ENCODE measurements around the gene PHACTR2. TPM values are rescaled to one million over a fixed set of nuclear protein-coding genes. Genes with fewer than 3 reads are reported as not detected.
A peak's percentile ranks its signal among the peaks of the same experiment; 100 is the strongest.

PHACTR2 gene
- total and polyA plus RNA-seq, 4 experiments from 2014 or later, result 13.1 to 61.3 (median 45.4) TPM

DNA sequence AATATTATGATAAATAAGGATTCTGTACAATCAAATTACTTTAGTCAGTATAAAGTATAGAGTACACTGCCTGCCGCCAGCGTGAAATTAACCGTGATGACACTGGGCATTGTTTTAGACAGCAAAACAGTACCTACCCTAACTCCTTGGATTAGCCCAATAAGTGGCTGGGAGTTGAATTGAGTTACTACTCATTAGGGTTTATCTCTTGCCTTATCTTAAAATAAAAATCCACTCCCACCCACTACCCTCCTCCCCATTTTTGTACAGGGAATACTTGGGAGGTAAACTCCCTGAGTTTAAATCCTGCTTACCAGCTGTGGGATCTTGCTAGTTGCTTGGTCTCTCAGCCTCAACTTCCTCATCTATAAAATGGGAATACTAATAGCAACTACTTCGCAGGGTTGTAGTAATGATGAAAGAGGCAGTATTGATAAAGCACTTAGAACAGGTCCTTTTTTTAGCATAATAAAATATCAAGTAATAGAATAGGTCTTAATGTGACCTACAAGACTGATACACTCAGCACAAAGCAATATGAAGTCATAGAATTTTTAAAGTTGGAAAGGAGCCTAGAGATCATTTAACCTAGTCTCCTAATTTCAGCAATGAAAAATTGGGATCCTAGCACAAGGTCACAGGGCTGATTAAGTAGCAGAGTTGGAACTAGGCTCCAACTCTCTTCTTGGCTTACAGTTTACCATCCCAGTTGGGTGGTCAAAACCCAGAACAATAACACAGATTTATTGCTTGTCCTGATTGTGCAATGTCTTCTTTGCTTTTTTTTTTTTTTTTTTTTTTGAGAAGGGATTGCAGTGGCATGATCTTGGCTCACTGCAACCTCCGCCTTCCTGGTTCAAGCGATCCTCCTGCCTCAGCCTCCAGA, 23.8 kb downstream of the PHACTR2 start:
- Mint-ChIP-seq H3K27me3 (no peaks in the 10 kb centered on the region), H3K4me1 (peaks cover 25 to 44% (median 35%) of the 10 kb centered on the region in 4 donors), H3K36me3 (peaks cover 8 to 28% of the 10 kb centered on the region in 2 donors), H3K27ac (peak overlapping the region in 1 of 7 donors; percentile 15), H3K9me3 (peaks cover 0 to 2% (median 0%) of the 10 kb centered on the region in 8 donors), H3K4me3 (no peak overlapping the region)
- CTCF ChIA-PET (ENCODE audit: partially characterized antibody), result no interaction called here
- H3K9me3 ChIP-seq (ENCODE audit: control insufficient read depth in 1 of 2, low read length in 2 of 2), result no peaks in the 10 kb centered on the region
- no peak for DNase-seq
- no peaks in the 10 kb centered on the region for H3K36me3 ChIP-seq (ENCODE audit: insufficient read depth, low read length)
- no peaks in the 10 kb centered on the region for H3K27me3 ChIP-seq (ENCODE audit: insufficient read depth, low read length)
- POLR2A ChIA-PET (ENCODE audit: partially characterized antibody), result no interaction called here
- intact Hi-C loops (cut with micrococcal nuclease), result no loop called here
- peaks cover 2% of the 10 kb centered on the region for H3K4me1 ChIP-seq (ENCODE audit: insufficient read depth, low read length)
- no peak overlapping the region for H3K27ac ChIP-seq (ENCODE audit: low read depth, low read length)
- H3K4me3 ChIP-seq (ENCODE audit: low read length in 2 of 2), result no peak overlapping the region

DNA sequence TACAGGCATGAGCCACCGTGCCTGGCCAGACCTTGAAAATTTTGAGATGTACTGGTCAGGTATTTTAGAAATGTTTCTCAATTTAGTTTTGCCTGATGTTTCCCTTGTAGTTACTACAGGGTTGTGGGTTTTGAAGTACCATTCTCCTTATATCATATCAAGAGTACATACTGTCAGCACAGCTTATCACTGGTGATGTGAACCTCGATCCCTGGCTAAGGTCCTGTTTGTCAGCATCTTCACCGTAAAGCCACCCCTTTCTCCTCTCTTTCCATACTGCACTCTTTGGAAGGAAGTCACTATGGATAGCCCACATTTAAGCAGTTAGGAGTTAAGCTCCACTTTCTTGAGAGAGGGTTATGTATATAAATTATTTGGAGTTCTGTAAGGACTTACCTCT, 27.8 kb downstream of the PHACTR2 start:
- Mint-ChIP-seq H3K9me3 (peaks cover 0 to 9% (median 3%) of the 10 kb centered on the region in 8 donors), H3K27me3 (no peaks in the 10 kb centered on the region), H3K36me3 (peaks cover 11 to 27% of the 10 kb centered on the region in 2 donors), H3K4me3 (no peak overlapping the region), H3K4me1 (peaks cover 24 to 43% (median 27%) of the 10 kb centered on the region in 4 donors), H3K27ac (peak overlapping the region in 1 of 7 donors; percentile 60)
- no peaks in the 10 kb centered on the region for H3K9me3 ChIP-seq (ENCODE audit: control insufficient read depth in 1 of 2, low read length in 2 of 2)
- H3K27ac ChIP-seq (ENCODE audit: low read depth, low read length), result no peak overlapping the region
- no peaks in the 10 kb centered on the region for H3K4me1 ChIP-seq (ENCODE audit: insufficient read depth, low read length)
- H3K27me3 ChIP-seq (ENCODE audit: insufficient read depth, low read length), result no peaks in the 10 kb centered on the region
- DNase-seq, result no peak
- POLR2A ChIA-PET (ENCODE audit: partially characterized antibody), result no interaction called here
- H3K36me3 ChIP-seq (ENCODE audit: insufficient read depth, low read length), result no peaks in the 10 kb centered on the region
- CTCF ChIA-PET (ENCODE audit: partially characterized antibody), result no interaction called here
- intact Hi-C loops (cut with micrococcal nuclease), result no loop called here
- no peak overlapping the region for H3K4me3 ChIP-seq (ENCODE audit: low read length in 2 of 2)

DNA sequence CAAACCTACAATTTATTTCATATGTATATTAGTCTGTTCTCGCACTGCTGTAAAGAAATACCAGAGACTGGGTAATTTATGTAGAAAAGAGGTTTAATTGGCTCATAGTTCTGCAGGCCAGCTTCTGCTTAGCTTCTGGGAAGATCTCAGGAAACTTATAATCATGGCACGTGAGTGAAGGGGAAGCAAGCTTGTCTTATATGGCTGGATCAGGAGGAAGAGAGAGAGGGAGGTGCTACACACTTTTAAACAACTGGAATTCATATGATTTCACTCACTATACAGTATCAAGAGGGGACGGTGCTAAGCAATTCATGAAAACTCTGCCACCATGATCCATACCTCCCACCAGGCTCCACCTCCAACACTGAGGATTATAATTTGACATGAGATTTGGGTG, 29.9 kb downstream of the PHACTR2 start:
- Histone ChIP-seq H3K27me3 (ENCODE audit: insufficient read depth, low read length) (no peaks in the 10 kb centered on the region), H3K4me1 (ENCODE audit: insufficient read depth, low read length) (no peaks in the 10 kb centered on the region), H3K36me3 (ENCODE audit: insufficient read depth, low read length) (no peaks in the 10 kb centered on the region), H3K4me3 (ENCODE audit: low read length in 2 of 2) (no peak overlapping the region), H3K9me3 (ENCODE audit: control insufficient read depth in 1 of 2, low read length in 2 of 2) (no peaks in the 10 kb centered on the region), H3K27ac (ENCODE audit: low read depth, low read length) (no peak overlapping the region)
- Mint-ChIP-seq H3K36me3 (peaks cover 11 to 27% of the 10 kb centered on the region in 2 donors), H3K27ac (peak overlapping the region in 2 of 7 donors; percentile 7 to 54), H3K9me3 (peaks cover 0 to 9% (median 3%) of the 10 kb centered on the region in 8 donors), H3K27me3 (no peaks in the 10 kb centered on the region), H3K4me3 (no peak overlapping the region), H3K4me1 (peaks cover 22 to 43% (median 24%) of the 10 kb centered on the region in 4 donors)
- ChIA-PET CTCF (ENCODE audit: partially characterized antibody) (interaction anchor here (0.9 to 1.4 kb wide), 2 partner anchors 15 to 195 kb away, joined by 3 read pairs; no protein-coding TSS in a partner anchor), POLR2A (ENCODE audit: partially characterized antibody) (no interaction called here)
- no peak for DNase-seq
- intact Hi-C loops (cut with micrococcal nuclease), result no loop called here

DNA sequence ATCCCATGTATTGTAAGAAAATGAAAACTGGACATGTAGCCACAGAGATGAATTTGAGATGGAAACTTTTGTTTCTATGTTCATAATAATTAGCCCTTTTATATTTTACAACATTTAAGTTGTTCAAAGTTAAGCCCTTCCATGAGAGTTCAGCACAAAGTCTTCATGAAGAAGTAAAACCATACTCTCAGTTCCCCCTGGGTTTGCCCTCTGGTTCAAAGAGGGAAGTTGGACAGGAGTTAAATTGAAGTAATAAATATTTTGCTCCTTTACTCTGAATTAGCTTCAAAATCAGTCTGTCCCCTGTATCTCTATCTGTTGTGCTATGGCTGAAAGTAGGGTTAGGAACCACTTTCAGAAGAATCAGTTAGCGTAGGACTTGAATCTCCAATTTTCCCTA, 31.1 kb downstream of the PHACTR2 start:
- H3K9me3 ChIP-seq (ENCODE audit: control insufficient read depth in 1 of 2, low read length in 2 of 2), result no peaks in the 10 kb centered on the region
- H3K27ac Mint-ChIP-seq, result peak overlapping the region in 1 of 7 donors; percentile 27
- H3K36me3 ChIP-seq (ENCODE audit: insufficient read depth, low read length), result no peaks in the 10 kb centered on the region
- no peak overlapping the region for H3K4me3 ChIP-seq (ENCODE audit: low read length in 2 of 2)
- H3K27me3 ChIP-seq (ENCODE audit: insufficient read depth, low read length), result no peaks in the 10 kb centered on the region
- DNase-seq, result no peak
- H3K4me1 ChIP-seq (ENCODE audit: insufficient read depth, low read length), result no peaks in the 10 kb centered on the region
- H3K4me1 Mint-ChIP-seq, result peaks cover 17 to 38% (median 21%) of the 10 kb centered on the region in 4 donors
- peaks cover 18 to 35% of the 10 kb centered on the region in 2 donors for H3K36me3 Mint-ChIP-seq
- peaks cover 0 to 9% (median 3%) of the 10 kb centered on the region in 8 donors for H3K9me3 Mint-ChIP-seq
- ChIA-PET CTCF (ENCODE audit: partially characterized antibody) (interaction anchor here (1.4 kb wide), 1 partner anchor 196 kb away, joined by 3 read pairs; no protein-coding TSS in a partner anchor), POLR2A (ENCODE audit: partially characterized antibody) (no interaction called here)
- H3K27me3 Mint-ChIP-seq, result no peaks in the 10 kb centered on the region
- no peak overlapping the region for H3K27ac ChIP-seq (ENCODE audit: low read depth, low read length)
- intact Hi-C loops (cut with micrococcal nuclease), result no loop called here
- no peak overlapping the region for H3K4me3 Mint-ChIP-seq

DNA sequence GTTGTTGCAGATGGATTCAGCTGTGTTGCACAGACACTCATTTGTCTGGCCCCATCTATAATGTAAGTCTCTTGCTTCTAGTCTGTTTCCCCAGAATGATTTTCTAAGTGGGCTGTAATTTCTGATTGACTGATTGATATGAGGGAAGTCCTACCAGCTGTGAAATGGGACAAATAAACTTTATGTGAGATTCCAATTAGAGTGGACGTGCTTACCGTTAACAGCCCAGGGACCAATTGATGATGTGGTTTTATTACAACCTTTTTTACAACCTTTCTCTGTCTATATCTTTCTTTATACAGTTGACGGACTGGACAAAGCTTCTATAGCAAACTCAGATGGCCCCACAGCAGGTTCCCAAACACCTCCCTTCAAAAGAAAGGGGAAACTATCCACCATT, 33.9 kb downstream of the PHACTR2 start:
- no peaks in the 10 kb centered on the region for H3K4me1 ChIP-seq (ENCODE audit: insufficient read depth, low read length)
- H3K36me3 ChIP-seq (ENCODE audit: insufficient read depth, low read length), result no peaks in the 10 kb centered on the region
- Mint-ChIP-seq H3K4me3 (no peak overlapping the region), H3K9me3 (peaks cover 0 to 9% (median 3%) of the 10 kb centered on the region in 8 donors), H3K27me3 (no peaks in the 10 kb centered on the region), H3K4me1 (peaks cover 9 to 42% (median 14%) of the 10 kb centered on the region in 4 donors), H3K36me3 (peaks cover 21 to 33% of the 10 kb centered on the region in 2 donors), H3K27ac (no peak overlapping the region)
- no peaks in the 10 kb centered on the region for H3K9me3 ChIP-seq (ENCODE audit: control insufficient read depth in 1 of 2, low read length in 2 of 2)
- no peaks in the 10 kb centered on the region for H3K27me3 ChIP-seq (ENCODE audit: insufficient read depth, low read length)
- H3K27ac ChIP-seq (ENCODE audit: low read depth, low read length), result no peak overlapping the region
- H3K4me3 ChIP-seq (ENCODE audit: low read length in 2 of 2), result no peak overlapping the region
- CTCF ChIA-PET (ENCODE audit: partially characterized antibody), result no interaction called here
- DNase-seq, result no peak
- intact Hi-C loops (cut with micrococcal nuclease), result no loop called here
- POLR2A ChIA-PET (ENCODE audit: partially characterized antibody), result no interaction called here

DNA sequence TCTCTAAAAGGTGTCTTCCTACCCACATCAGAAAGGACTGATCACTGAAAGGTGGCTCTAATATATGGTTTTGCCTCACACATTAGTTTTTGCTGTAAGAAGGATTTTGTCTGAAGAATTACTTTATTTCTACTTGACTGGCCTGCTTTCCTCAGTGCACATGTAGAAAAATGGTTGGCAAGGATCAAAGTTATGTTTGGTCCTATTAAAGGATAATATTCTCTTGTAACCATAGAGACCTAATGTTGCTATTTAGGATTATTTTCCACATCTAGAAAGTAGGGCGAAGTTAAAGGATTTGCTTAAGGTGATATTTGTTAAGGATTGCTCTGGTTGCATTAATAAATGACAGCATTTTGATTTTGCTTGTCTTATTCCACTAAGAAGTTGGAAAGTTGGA, 40.7 kb downstream of the PHACTR2 start:
- Histone ChIP-seq H3K27me3 (ENCODE audit: insufficient read depth, low read length) (no peaks in the 10 kb centered on the region), H3K9me3 (ENCODE audit: control insufficient read depth in 1 of 2, low read length in 2 of 2) (no peaks in the 10 kb centered on the region), H3K4me1 (ENCODE audit: insufficient read depth, low read length) (no peaks in the 10 kb centered on the region), H3K4me3 (ENCODE audit: low read length in 2 of 2) (no peak overlapping the region), H3K27ac (ENCODE audit: low read depth, low read length) (no peak overlapping the region), H3K36me3 (ENCODE audit: insufficient read depth, low read length) (no peaks in the 10 kb centered on the region)
- Mint-ChIP-seq H3K9me3 (peaks cover 0 to 3% (median 0%) of the 10 kb centered on the region in 8 donors), H3K4me1 (peaks cover 0 to 23% (median 11%) of the 10 kb centered on the region in 4 donors), H3K27ac (peak overlapping the region in 2 of 7 donors; percentile 3 to 36), H3K36me3 (peaks cover 50 to 57% of the 10 kb centered on the region in 2 donors), H3K4me3 (no peak overlapping the region), H3K27me3 (no peaks in the 10 kb centered on the region)
- intact Hi-C loops (cut with micrococcal nuclease), result no loop called here
- ChIA-PET CTCF (ENCODE audit: partially characterized antibody) (no interaction called here), POLR2A (ENCODE audit: partially characterized antibody) (no interaction called here)
- DNase-seq, result no peak

DNA sequence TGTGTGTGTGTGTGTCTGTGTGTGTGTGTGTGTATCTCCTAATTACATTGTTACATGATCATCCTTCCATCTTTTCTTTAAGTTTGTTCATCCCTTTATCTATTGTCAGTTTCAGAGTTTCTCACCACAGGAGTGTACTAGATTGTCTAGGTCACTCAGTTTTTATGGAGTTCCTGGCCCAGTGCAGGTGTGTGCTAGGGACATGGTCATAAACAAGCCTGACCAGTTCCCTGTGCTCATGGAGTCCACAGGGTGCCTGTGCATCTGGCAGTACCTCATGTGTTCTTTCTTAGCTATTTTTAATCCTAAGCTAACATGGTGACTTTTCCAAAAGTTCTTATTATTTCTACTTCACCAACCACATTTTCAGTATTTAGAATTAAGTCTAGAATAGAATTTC, 43.9 kb downstream of the PHACTR2 start:
- no peaks in the 10 kb centered on the region for H3K36me3 ChIP-seq (ENCODE audit: insufficient read depth, low read length)
- Mint-ChIP-seq H3K4me1 (peaks cover 0 to 18% (median 12%) of the 10 kb centered on the region in 4 donors), H3K36me3 (peaks cover 55 to 58% of the 10 kb centered on the region in 2 donors), H3K27ac (peak overlapping the region in 2 of 7 donors; percentile 14 to 24), H3K27me3 (no peaks in the 10 kb centered on the region), H3K4me3 (no peak overlapping the region), H3K9me3 (peaks cover 0 to 3% (median 0%) of the 10 kb centered on the region in 8 donors)
- ChIA-PET CTCF (ENCODE audit: partially characterized antibody) (interaction anchor here (1.1 kb wide), 1 partner anchor 11 kb away, joined by 3 read pairs; no protein-coding TSS in a partner anchor), POLR2A (ENCODE audit: partially characterized antibody) (no interaction called here)
- no peak for DNase-seq
- intact Hi-C loops (cut with micrococcal nuclease), result no loop called here
- H3K4me1 ChIP-seq (ENCODE audit: insufficient read depth, low read length), result no peaks in the 10 kb centered on the region
- H3K4me3 ChIP-seq (ENCODE audit: low read length in 2 of 2), result no peak overlapping the region
- no peaks in the 10 kb centered on the region for H3K9me3 ChIP-seq (ENCODE audit: control insufficient read depth in 1 of 2, low read length in 2 of 2)
- no peaks in the 10 kb centered on the region for H3K27me3 ChIP-seq (ENCODE audit: insufficient read depth, low read length)
- no peak overlapping the region for H3K27ac ChIP-seq (ENCODE audit: low read depth, low read length)

Measured in CD4-positive, alpha-beta memory T cell (primary cell).